Left ventricle myocardium inferior (tissue), 1 donor: Measurements from ENCODE around the gene DMBX1. TPM values are rescaled to one million over a fixed set of nuclear protein-coding genes. Genes with fewer than 3 reads are reported as not detected.

Experiments used
- DNase-seq: peaks from one replicate; pipeline ENCODE4 v3.0.0-alpha.2; 2020
- H3K27ac ChIP-seq: fragments of 200-600 bp; replicated peaks from 2 replicates; pipeline ENCODE4 v1.8.0; 2021
- H3K27me3 ChIP-seq: fragments of 200-600 bp; 2 replicates; pipeline ENCODE4 v1.8.0; 2021; ENCODE audit warnings: low read depth
- H3K36me3 ChIP-seq: fragments of 200-600 bp; 2 replicates; pipeline ENCODE4 v1.8.0; 2021
- H3K4me1 ChIP-seq: fragments of 200-600 bp; 2 replicates; pipeline ENCODE4 v1.8.0; 2021
- H3K4me3 ChIP-seq: fragments of 200-600 bp; 2 replicates; pipeline ENCODE4 v1.8.0; 2021; ENCODE audit warnings: mild to moderate bottlenecking, moderate library complexity
- H3K9me3 ChIP-seq: fragments of 200-600 bp; replicated peaks from 2 replicates; pipeline ENCODE4 v1.8.0; 2021
- intact Hi-C: fragments of 100-400 bp; cut with micrococcal nuclease; formaldehyde crosslinking; loops from one replicate; pipeline ENCODE4 v1.11.0; 2022
- total RNA-seq: library from RNA; stranded (reverse); fragmentation: NEBNext Ultra II Directional; extraction: Animal tissue kit (Norgen Biotek cat#: 25700); gene quantifications from one replicate; pipeline ENCODE4 v1.2.1, GENCODE V29; 2021
- TF ChIP-seq, protein P1 (sequence below): fragments of 200-600 bp; IDR thresholded peaks from 2 replicates; pipeline ENCODE4 v1.8.0; 2021; ENCODE audit warnings: antibody characterized with exemption, mild to moderate bottlenecking, borderline replicate concordance
- donor health status: DM: no; HTN: yes; CAD: no; lungs with severe emphysema.

The DMBX1 gene
- total RNA-seq, 1 donor from 2014 or later = not detected

DNA sequence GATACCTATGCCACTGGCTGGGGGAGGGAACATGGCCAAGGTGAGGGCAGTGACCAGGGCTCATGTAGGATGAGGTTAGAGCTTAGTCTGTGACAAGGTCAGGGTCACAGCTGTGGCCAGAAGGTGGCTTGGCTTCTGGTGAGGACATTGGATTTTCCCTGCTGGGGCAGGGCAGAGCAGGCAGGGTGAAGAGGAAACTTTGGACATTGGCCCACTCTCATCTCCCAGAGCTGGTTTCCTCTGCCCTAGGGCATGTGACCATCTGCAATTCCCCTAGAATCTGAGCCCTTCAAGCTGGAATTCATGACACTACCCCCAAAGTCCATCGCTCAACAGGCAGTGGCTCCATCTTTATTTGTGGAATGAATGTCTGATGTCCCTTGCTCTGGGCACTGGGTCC is 5.3 kb downstream of the DMBX1 start:
- intact Hi-C loops = no loop called here
- no peak overlapping the region for H3K27ac ChIP-seq
- H3K36me3 ChIP-seq = no peaks in the 10 kb centered on the region
- TF ChIP-seq, protein P1, sequence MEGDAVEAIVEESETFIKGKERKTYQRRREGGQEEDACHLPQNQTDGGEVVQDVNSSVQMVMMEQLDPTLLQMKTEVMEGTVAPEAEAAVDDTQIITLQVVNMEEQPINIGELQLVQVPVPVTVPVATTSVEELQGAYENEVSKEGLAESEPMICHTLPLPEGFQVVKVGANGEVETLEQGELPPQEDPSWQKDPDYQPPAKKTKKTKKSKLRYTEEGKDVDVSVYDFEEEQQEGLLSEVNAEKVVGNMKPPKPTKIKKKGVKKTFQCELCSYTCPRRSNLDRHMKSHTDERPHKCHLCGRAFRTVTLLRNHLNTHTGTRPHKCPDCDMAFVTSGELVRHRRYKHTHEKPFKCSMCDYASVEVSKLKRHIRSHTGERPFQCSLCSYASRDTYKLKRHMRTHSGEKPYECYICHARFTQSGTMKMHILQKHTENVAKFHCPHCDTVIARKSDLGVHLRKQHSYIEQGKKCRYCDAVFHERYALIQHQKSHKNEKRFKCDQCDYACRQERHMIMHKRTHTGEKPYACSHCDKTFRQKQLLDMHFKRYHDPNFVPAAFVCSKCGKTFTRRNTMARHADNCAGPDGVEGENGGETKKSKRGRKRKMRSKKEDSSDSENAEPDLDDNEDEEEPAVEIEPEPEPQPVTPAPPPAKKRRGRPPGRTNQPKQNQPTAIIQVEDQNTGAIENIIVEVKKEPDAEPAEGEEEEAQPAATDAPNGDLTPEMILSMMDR = no peak
- H3K9me3 ChIP-seq = no peaks in the 10 kb centered on the region
- H3K27me3 ChIP-seq = peaks cover 97% of the 10 kb centered on the region
- H3K4me1 ChIP-seq = peaks cover 13% of the 10 kb centered on the region
- no peak for DNase-seq
- H3K4me3 ChIP-seq = no peak overlapping the region

DNA sequence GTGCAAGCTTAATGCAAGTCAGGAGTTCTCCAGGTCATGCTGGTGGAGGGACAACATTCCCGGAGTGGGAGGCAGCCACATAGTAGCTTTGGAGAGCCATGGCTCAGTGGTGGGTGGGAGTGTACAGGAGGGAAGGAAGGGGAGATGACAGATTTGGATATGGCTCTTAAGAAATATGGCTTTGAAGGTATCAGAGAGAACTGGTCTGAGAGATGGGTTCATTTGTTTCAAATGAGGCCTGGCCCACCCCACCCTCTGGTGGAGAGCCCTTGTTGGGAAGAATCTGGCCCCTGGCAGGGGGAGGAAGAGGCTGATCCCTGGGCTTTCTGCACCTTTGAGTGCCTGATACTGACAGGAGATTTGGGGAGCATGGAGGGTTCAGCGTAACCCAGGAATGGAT is 6.1 kb downstream of the DMBX1 start:
- DNase-seq = no peak
- Histone ChIP-seq H3K4me3 (no peak overlapping the region), H3K27me3 (peaks cover 89% of the 10 kb centered on the region), H3K36me3 (no peaks in the 10 kb centered on the region), H3K4me1 (peaks cover 4% of the 10 kb centered on the region), H3K27ac (no peak overlapping the region), H3K9me3 (no peaks in the 10 kb centered on the region)
- TF ChIP-seq, protein P1 = no peak
- intact Hi-C loops = no loop called here

DNA sequence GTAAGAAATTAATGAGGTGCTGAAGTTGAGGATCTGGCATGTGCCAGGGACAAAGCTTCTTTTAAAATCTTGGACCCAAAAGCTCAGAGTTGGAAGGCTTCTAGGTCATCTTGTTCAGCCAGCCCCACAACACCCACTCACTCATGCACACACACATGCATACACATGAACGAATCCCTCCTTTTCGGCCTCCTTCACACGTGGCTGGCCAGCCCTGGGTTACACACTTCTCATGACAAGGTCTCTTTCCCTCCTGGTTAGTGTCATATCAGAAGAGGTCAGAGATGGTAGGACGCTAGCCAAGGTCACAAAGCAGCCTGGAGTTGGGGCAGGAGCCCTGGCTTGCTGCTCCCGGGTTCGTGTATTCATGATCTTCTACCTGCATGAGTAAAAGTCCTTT is 6.9 kb downstream of the DMBX1 start:
- TF ChIP-seq, protein P1 = no peak
- H3K4me1 ChIP-seq = no peaks in the 10 kb centered on the region
- H3K27me3 ChIP-seq = peaks cover 86% of the 10 kb centered on the region
- intact Hi-C loops = no loop called here
- no peaks in the 10 kb centered on the region for H3K9me3 ChIP-seq
- H3K4me3 ChIP-seq = no peak overlapping the region
- H3K27ac ChIP-seq = no peak overlapping the region
- H3K36me3 ChIP-seq = no peaks in the 10 kb centered on the region
- no peak for DNase-seq

DNA sequence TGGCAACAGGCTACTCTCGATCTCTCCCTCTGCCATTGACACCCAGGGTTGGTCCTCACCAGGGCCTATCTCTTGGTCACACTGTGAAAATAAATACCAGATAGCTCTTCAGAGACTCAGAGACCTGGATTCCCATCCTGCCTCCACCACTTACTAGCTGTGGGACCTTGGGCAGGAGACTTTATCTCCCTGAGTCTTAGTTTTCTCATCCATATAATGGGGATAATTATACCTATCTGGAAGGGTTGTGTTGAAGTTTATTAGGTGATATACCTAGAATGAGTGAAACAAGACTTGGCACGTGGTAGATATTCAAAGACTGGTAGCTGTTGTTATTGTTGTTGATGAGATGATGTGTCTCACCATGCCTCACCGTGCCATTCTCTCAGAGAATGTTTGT is 7.4 kb downstream of the DMBX1 start:
- Histone ChIP-seq H3K27me3 (peaks cover 86% of the 10 kb centered on the region), H3K36me3 (no peaks in the 10 kb centered on the region), H3K27ac (no peak overlapping the region), H3K4me3 (no peak overlapping the region), H3K9me3 (no peaks in the 10 kb centered on the region), H3K4me1 (no peaks in the 10 kb centered on the region)
- TF ChIP-seq, protein P1 = no peak
- no peak for DNase-seq
- intact Hi-C loops = no loop called here

DNA sequence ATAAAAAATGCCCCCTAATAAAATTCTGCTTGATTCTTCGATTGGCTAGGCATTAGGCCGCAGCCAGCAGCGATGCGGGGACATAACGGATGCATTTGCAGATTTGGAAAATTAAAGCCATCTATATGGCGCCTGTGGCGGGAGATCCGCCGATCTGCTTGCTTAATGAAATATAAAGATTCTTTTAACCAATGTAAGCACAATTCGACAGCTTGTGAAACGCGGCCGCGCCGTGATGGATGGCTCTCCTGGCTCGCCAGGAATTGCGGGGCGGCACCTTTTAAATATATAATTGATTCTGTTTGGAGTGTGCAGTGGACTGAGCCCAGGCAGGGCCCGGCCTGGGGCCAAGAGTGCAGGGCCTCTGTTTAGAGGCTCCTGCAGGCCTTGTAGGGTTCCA is 8.0 kb downstream of the DMBX1 start:
- Histone ChIP-seq H3K36me3 (no peaks in the 10 kb centered on the region), H3K27me3 (peaks cover 86% of the 10 kb centered on the region), H3K27ac (no peak overlapping the region), H3K4me3 (no peak overlapping the region), H3K4me1 (no peaks in the 10 kb centered on the region), H3K9me3 (no peaks in the 10 kb centered on the region)
- TF ChIP-seq, protein P1 = no peak
- no peak for DNase-seq
- intact Hi-C loops = no loop called here

DNA sequence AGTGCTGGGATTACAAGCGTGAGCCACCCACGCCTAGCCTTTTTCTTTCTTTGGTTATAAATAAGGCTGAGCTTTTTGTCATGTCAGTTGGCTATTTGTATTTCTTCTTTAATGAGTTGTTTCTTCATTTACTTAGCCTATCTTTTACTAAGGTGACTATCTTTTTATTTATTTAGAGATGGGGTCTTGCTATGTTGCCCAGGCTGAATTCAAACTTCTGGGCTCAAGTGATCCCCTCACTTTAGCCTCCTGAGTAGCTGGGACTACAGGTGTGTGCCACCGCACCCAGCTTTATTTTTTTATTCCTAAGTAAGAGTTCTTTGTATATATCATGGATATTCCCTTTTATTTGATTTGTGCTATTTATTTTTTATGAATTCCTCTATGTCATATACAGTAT is 11.9 kb downstream of the DMBX1 start:
- H3K4me1 ChIP-seq = no peaks in the 10 kb centered on the region
- no peaks in the 10 kb centered on the region for H3K9me3 ChIP-seq
- TF ChIP-seq, protein P1 = no peak
- intact Hi-C loops = no loop called here
- no peak overlapping the region for H3K4me3 ChIP-seq
- peaks cover 68% of the 10 kb centered on the region for H3K27me3 ChIP-seq
- no peak for DNase-seq
- no peaks in the 10 kb centered on the region for H3K36me3 ChIP-seq
- no peak overlapping the region for H3K27ac ChIP-seq
